Measurements from ENCODE around the gene LRAT. TPM values are rescaled to one million over a fixed set of nuclear protein-coding genes. Genes with fewer than 3 reads are reported as not detected.
"Not testable (repeated sequence)": the region's sequence is repeated elsewhere in the genome, so short reads cannot be mapped to it uniquely, and the experiment has no call there.

Gene LRAT
- total RNA-seq (2014; rRNA removed; shearing (Covaris generic); ENCODE audit: low replicate concordance), result not detected in 2 replicates

DNA sequence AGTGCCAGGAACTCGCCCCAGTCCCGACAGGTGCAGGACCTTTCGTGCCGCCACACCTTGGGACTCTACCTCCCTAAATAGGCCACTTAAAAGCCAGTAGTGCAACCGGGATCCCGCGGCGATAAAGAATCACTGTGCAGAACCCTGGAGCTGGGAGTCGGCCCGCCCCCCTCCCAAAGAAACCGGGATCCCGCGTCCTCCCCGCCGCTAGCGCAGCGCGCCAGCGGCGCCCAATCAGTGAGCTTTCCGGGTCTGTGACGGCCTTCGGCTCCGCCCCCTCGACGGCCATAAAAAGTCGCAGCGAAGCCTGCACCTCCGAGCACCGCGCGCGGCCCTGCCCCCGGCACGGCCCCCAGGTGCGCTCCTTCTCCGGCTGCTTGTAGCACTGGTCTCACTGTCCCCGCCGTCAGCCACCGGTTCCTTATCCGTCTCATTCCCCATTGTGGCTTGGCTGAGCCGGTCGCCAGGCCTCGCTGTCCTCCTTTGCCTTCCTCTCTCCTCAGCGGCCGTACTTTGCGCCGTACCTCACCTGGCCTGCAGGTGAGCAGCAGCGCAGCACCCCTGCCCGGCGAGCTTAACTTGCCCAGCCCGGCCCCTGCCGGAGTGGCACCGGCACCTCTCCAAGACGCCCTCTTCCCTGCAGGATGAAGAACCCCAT, at the start of gene LRAT:
LRAT (plus strand) TSS at position 318 of the 658 bp plus-strand sequence; CDS start at position 645, 327 bp downstream.
- DNase-seq, result peak; percentile 4
- H3K9me3 ChIP-seq, result no peaks in the 10 kb centered on the region
- H3K27me3 ChIP-seq, result peaks cover 25% of the 10 kb centered on the region
- no peaks in the 10 kb centered on the region for H3K36me3 ChIP-seq
- no peak within 1 kb of the TSS for H3K4me3 ChIP-seq

- Histone ChIP-seq H3K4me3 (no peak overlapping the region), H3K36me3 (no peaks in the 10 kb centered on the region)
- no peak for DNase-seq
Measured at GRCh38 chr4:154707877-154708276, 35.9 kb upstream of the LRAT start.

DNA sequence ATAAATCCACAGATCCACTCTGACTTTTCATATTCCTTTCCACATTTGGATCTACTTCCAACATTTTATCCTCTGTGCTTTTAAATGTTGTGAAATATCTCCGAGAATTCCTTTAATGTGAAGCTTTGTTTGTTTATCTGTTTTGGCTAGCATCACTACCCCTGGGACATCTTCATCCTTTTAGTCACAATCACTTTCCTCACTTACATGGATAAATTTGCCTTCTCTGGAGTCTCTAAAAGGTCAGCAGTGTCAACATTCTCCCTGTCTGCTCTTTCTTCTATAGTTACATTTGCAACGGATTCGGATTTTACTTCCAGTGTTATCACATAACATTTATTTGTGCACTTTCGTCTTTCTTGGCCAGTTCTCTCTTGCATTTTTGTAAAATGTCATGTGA, 34.2 kb upstream of the LRAT start:
- DNase-seq, result no peak

More at GRCh38 chr4:154707877-154708276, 35.9 kb upstream of the LRAT start:
- Histone ChIP-seq H3K27me3 (no peaks in the 10 kb centered on the region), H3K9me3 (no peaks in the 10 kb centered on the region)

DNA sequence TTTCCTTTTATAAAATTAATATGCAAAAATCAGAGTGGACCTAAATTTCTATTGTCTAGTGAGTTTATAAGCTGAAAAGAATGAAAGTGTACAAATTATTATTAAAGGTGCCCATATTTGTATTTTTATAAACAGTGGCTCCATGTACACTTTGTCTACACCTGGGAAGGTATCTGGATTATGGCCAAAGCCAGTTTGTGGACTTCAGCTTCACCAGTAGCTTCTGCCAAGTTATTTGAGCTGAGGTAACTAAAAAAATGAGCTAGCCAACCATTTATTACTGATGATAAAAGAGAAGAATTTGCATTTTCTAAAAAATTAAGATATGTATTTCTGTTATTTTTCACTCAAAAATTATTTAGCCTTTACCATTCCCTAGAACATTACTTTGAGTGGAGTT, 32.3 kb upstream of the LRAT start:
- Histone ChIP-seq H3K9me3 (no peaks in the 10 kb centered on the region), H3K36me3 (no peaks in the 10 kb centered on the region), H3K27me3 (no peaks in the 10 kb centered on the region), H3K4me3 (no peak overlapping the region)
- no peak for DNase-seq

More for the DNA sequence above, 34.2 kb upstream of the LRAT start:
- Histone ChIP-seq H3K4me3 (no peak overlapping the region), H3K36me3 (no peaks in the 10 kb centered on the region), H3K9me3 (no peaks in the 10 kb centered on the region), H3K27me3 (no peaks in the 10 kb centered on the region)

GRCh38 chr4:154714339-154715040, 29.3 kb upstream of the LRAT start:
- Histone ChIP-seq H3K9me3 (no peaks in the 10 kb centered on the region), H3K27me3 (no peaks in the 10 kb centered on the region), H3K4me3 (no peak overlapping the region), H3K36me3 (no peaks in the 10 kb centered on the region)
- DNase-seq, result no peak

DNA sequence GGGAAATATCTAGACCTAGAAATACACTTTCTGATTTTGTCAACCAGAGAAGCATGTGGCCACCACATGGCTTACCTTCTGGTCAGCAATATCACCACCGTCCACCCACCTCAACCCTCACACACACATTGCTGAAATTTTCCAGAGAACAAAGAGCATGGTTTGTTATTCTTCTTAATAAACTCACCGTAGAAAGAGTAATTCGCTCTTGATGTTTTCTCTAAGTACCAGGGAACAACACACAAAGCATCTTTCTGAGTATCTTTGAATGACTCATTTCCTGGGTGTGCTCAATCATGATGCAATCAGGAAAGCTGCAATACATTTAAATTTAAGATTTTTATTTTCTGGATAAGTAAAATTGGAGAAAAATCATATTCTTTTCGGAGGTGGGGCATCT, 24.7 kb upstream of the LRAT start:
- DNase-seq, result no peak
- no peaks in the 10 kb centered on the region for H3K9me3 ChIP-seq
- H3K4me3 ChIP-seq, result no peak overlapping the region
- no peaks in the 10 kb centered on the region for H3K27me3 ChIP-seq
- H3K36me3 ChIP-seq, result no peaks in the 10 kb centered on the region

DNA sequence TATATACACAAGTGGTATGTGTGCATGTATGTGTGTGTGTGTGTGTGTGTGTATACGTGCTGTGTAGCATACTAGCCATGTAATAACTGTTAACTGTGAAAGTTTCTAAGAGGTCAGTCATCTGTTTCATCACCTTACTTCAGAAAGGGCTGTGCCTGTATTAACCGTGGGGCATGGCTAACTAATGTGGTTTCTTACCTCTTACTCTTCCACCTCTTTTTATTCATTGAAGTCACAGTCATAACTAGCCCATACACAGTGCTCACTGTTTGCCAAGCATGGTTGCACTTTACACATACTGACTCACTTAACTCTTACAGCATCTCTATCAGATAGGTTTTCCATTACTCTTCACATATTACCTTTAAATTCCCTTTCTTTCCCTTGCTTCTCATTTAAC, 23.7 kb upstream of the LRAT start:
- Histone ChIP-seq H3K9me3 (no peaks in the 10 kb centered on the region), H3K36me3 (no peaks in the 10 kb centered on the region), H3K4me3 (no peak overlapping the region), H3K27me3 (no peaks in the 10 kb centered on the region)
- DNase-seq, result no peak

GRCh38 chr4:154720618-154721267, 23.1 kb upstream of the LRAT start:
- Histone ChIP-seq H3K4me3 (no peak overlapping the region), H3K9me3 (no peaks in the 10 kb centered on the region), H3K36me3 (no peaks in the 10 kb centered on the region), H3K27me3 (no peaks in the 10 kb centered on the region)
- DNase-seq, result no peak

DNA sequence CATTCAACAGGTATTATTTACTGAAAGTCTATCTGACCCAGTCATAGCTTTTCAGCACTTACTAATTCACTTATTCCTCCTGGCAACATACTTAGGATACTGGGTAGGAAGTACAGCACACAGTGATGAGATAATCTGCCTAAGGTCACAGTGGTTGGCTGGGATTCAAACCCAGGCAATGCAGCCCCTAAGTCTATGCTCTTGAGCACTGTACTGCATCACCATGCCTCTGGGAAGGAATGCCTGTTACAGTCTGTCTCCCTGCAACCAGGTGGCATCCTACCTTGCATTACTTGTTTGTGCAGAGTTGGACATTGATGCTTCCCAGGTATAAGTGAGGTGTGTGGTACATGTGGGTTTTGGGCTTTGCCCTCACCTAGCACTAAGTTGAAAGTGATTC, 21.5 kb upstream of the LRAT start:
- H3K4me3 ChIP-seq, result no peak overlapping the region
- no peaks in the 10 kb centered on the region for H3K9me3 ChIP-seq
- DNase-seq, result no peak
- no peaks in the 10 kb centered on the region for H3K36me3 ChIP-seq
- H3K27me3 ChIP-seq, result no peaks in the 10 kb centered on the region

- H3K9me3 ChIP-seq, H3K27me3 ChIP-seq, DNase-seq, H3K36me3 ChIP-seq, H3K4me3 ChIP-seq: not testable (repeated sequence)
Measured at GRCh38 chr4:154723601-154724000, 20.2 kb upstream of the LRAT start.

DNA sequence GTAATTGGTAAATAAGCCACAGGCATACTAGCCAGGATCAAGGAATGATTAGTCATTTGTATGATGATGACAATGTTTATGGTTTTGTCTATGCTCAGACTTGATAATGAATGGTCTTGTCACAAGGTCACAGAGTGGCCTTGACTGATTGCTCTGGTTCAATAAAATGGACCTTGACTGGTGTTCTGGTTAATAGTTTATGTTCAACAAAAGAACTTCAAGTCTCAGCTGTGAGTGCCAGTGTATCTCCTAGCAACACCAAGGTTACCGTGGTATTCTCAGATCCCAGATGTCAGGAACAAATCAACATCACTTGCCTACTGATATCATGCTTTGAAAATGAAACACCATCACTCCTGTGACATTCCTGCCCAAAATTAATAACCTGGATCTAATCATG, 16.3 kb upstream of the LRAT start:
- Histone ChIP-seq H3K4me3 (no peak overlapping the region), H3K9me3 (no peaks in the 10 kb centered on the region), H3K27me3 (no peaks in the 10 kb centered on the region), H3K36me3 (no peaks in the 10 kb centered on the region)
- DNase-seq, result no peak

DNA sequence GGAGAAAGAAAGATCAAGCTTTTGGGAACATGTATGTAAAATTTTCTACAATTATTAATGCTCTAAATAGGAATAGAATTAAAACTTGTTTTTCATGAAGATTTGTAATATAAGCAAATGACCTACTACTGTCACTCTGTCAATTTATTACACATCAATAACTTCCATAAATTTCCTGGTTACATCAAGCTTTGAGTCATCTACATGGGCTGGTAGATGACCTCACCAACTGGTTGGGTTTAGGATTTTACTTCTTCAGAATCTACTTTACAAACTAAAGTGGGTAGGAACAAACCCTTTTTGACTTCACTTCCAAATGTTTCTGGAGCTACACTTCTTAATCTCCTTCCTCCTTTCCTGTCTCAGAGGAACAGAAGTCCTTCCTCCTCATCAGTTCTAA, 12.0 kb upstream of the LRAT start:
- H3K36me3 ChIP-seq, result no peaks in the 10 kb centered on the region
- no peak overlapping the region for H3K4me3 ChIP-seq

DNA sequence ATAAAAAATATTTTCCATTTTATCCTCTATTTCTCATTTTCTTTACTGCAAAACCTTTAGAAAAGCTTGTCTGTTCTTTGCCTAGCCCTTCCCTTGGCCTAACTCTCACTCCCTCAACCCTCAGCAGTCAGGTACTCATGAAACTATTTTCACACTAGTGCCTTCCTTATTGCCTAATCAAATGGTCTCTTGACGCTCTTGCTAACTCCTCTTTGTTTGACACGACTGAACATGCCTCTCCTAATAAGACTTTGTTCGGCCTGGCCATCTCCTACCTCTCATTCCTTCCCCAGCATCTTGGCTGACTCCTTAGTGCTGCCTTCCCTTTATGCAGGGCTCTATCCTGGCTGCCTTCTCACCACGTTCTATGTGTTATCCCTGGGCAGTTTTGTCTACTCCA, 11.1 kb upstream of the LRAT start:
- H3K4me3 ChIP-seq, result no peak overlapping the region
- H3K9me3 ChIP-seq, result no peaks in the 10 kb centered on the region
- no peak for DNase-seq
- no peaks in the 10 kb centered on the region for H3K27me3 ChIP-seq
- H3K36me3 ChIP-seq, result no peaks in the 10 kb centered on the region

More for the DNA sequence above, 12.0 kb upstream of the LRAT start:
- Histone ChIP-seq H3K9me3 (no peaks in the 10 kb centered on the region), H3K27me3 (no peaks in the 10 kb centered on the region)
- DNase-seq, result no peak

- no peaks in the 10 kb centered on the region for H3K36me3 ChIP-seq
- no peaks in the 10 kb centered on the region for H3K9me3 ChIP-seq
- no peaks in the 10 kb centered on the region for H3K27me3 ChIP-seq
- H3K4me3 ChIP-seq, result no peak overlapping the region
- DNase-seq, result no peak
Measured at GRCh38 chr4:154736770-154737169, 7.0 kb upstream of the LRAT start.

GRCh38 chr4:154738426-154738825, 5.4 kb upstream of the LRAT start:
- no peak overlapping the region for H3K4me3 ChIP-seq
- H3K27me3 ChIP-seq, result peaks cover 10% of the 10 kb centered on the region
- H3K36me3 ChIP-seq, result no peaks in the 10 kb centered on the region
- H3K9me3 ChIP-seq, result no peaks in the 10 kb centered on the region
- peak; percentile 70 for DNase-seq

DNA sequence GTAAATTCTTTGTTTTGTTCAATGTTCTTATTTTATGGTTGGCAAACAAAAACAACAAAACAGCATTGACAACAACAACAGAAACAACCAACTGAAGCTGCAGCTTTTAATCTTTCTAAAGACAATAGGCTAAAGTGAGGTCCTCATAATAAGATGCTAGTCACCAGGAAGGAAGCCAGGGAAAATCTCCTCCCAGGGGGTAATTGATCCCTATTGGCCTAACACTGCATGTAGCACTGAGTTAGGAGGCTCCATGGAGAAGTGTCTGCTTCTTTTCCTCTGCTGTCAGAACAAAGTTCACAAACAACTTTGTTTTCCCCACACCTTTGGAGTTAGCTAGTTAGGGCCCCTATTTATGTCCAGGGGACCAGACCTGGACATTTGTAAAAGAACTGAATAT, 4.7 kb upstream of the LRAT start:
- no peak for DNase-seq
- Histone ChIP-seq H3K4me3 (no peak overlapping the region), H3K9me3 (no peaks in the 10 kb centered on the region), H3K27me3 (peaks cover 16% of the 10 kb centered on the region), H3K36me3 (no peaks in the 10 kb centered on the region)

DNA sequence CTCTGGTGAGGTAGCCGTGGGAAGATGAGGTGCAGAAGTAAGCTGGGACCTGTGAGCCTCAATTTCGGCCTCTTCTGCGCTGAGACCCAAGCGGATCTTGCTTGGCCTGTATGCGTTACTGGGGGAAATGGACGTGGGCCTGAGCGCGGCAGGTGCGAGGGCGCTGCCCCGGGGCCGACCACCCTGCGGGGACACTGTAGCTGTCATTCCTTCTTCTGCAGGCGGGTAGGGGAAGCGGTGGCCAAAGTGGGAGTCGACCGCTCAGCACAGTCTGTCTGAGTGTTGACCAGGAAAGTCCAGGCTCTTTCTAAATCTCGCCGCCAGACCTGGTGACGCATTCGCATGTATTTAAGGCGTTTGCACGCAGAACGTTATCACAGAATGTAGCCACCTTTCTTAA, 3.3 kb upstream of the LRAT start:
- no peaks in the 10 kb centered on the region for H3K36me3 ChIP-seq
- DNase-seq, result no peak
- no peak overlapping the region for H3K4me3 ChIP-seq
- H3K27me3 ChIP-seq, result peaks cover 18% of the 10 kb centered on the region
- no peaks in the 10 kb centered on the region for H3K9me3 ChIP-seq

Data from MG63 (cell line).